Fibroblast of upper back skin (primary cell): Measurements from ENCODE around the gene LRRC2.
"Not testable (repeated sequence)": the region's sequence is repeated elsewhere in the genome, so short reads cannot be mapped to it uniquely, and the experiment has no call there.

Source experiments
- DNase-seq: peaks from one replicate; pipeline ENCODE4 v3.0.0-alpha.2; 2013

LRRC2 gene

DNA sequence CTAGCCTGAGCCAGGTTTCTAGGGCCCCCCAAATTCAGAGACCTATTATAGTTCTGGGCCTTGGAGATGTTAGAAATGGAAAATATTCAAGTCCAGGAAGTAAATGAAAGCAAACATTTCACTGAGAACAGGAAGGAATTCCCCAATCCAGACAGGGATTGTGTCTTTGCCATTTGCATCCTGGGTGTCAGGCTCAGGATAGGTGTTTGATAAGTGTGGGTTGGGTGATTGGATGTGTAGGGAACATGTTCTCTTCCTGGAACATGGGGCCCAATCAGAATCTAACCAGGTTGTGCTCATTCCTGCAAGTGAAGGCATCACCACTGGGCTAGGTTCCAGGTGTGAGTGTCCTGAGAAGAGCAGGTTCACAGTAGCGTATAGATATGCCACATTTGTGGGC, 14.6 kb upstream of the LRRC2 start:
- no peak for DNase-seq

- no peak for DNase-seq
Observed at GRCh38 chr3:46579756-46580286, 13.7 kb upstream of the LRRC2 start.

GRCh38 chr3:46578973-46579755, 13.1 kb upstream of the LRRC2 start:
- DNase-seq = no peak

DNA sequence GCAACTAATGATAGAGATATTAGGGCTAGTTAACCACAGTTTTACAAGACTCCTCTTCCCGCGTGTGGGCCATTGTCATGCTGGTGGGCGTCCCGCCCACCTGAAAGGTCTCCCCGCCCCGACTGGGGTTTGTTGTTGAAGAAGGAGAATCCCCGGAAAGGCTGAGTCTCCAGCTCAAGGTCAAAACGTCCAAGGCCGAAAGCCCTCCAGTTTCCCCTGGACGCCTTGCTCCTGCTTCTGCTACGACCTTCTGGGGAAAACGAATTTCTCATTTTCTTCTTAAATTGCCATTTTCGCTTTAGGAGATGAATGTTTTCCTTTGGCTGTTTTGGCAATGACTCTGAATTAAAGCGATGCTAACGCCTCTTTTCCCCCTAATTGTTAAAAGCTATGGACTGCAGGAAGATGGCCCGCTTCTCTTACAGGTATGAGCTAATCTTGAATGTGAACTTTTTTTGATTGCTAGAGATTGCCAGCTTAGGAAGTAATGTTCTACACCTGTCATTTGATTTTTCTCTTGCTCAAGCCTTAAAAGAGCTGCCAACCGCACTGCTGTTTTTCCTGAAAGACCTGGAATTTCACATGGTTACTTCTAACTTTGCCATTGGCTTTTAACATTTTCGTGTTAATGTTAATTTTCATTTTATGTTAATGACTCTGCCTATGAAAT, 11.6 kb upstream of the LRRC2 start:
- DNase-seq = not testable (repeated sequence)

- DNase-seq = no peak
Observed at GRCh38 chr3:46576879-46577278, 10.8 kb upstream of the LRRC2 start.

DNA sequence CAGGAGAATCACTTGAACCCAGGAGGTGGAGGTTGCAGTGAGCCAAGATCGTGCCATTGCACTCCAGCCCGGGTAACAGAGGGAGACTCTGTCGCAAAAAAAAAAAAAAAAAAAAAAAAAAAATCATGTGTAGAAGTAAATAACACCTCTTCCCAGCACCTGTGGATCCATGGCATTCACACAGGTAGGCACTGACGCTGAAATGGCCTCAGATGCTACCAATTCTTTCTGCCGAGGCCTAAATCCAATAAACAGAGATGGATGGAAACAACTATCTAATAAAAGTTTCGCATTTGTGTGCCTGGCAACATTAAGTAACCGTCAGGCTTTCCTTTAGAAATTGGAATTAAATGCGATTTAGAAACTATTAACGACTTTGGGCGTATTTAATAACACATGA, 10.3 kb upstream of the LRRC2 start:
- DNase-seq = no peak

GRCh38 chr3:46575577-46576222, 9.6 kb upstream of the LRRC2 start:
- no peak for DNase-seq

GRCh38 chr3:46574881-46575576, 8.9 kb upstream of the LRRC2 start:
- no peak for DNase-seq

- DNase-seq = no peak
Observed at GRCh38 chr3:46574243-46574646, 8.1 kb upstream of the LRRC2 start.

GRCh38 chr3:46573701-46574100, 7.6 kb upstream of the LRRC2 start:
- no peak for DNase-seq

DNA sequence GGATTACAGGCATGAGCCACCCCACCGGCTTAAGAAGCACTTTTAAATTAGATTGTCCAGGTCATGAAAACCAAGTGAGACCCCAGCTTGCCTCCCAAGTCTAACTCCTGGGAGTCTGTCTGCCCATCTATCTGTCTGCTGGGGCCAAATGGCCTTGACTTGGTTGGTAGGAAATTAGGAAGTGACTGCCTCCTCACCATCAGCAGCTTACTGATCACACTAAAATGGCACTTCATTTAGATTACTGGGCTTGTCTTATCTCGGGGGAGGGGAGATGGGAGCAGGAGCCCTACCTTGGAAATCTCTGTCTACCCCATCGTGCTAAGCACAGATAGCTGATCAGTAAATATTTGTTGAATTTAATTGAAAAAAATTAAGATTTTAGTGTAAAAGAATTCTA, 5.6 kb upstream of the LRRC2 start:
- no peak for DNase-seq

- no peak for DNase-seq
Observed at GRCh38 chr3:46565607-46566039, 479 bp downstream of the LRRC2 start.

DNA sequence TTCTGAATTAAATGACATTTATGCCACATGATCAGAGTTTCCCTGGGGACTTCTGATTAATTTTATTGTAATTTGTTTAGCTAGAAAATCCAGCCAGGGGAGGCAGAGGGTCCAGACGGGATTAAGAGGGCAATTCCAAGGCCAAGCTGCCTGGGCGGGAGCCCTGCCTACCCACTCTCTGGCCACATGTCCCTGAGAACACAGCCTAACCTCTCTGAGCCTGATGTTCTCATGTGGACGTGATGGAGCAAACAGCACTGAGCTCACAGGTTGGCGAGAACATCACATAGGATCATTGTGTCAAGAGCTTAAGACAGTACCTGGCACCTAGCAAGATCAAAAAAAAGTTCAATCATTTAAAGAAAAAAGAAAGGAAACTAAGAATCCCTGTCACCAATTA, 1.0 kb downstream of the LRRC2 start:
- DNase-seq = no peak

DNA sequence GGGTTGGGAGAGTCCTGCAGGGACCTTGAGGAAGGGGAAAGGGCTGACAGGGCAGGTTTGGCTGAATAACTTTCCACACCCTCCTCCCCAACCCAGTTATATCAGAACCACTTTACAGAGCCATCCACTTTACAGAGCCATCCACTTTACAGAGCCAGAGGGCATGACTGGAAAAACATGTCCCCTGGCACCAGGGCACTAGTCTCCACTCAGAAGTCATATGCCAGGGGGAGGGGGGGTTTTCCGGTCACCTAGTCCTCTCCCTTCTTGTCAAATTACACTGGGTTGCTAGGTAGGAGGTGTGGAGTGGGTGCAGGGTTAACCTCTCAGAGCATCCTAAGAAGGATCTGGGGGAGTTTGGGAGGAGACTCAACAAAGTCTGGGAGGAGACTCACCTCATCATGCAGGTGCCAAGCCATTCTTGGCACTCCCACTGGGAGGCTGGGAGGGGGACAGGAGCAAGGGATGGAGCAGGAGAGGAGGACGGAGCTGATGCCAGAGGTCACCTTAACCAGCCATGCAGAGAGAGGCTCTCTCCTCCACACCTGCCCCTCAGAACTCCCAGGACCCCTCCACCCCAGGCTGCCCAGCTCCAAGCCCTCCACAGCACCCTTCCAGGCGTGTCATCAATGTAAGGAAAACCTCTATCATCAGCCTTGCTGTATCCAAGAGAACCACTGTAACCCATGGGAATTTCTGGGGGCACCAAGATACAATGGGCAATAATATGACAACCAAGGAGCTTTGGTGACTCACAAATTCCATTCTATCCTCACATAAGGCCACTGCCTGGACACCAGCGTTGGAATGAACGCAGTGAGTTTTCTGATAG, 1.7 kb downstream of the LRRC2 start:
- no peak for DNase-seq

- DNase-seq = peak; percentile 19
Observed at GRCh38 chr3:46561951-46562350, 4.2 kb downstream of the LRRC2 start.

GRCh38 chr3:46561511-46561910, 4.6 kb downstream of the LRRC2 start:
- DNase-seq = no peak

- no peak for DNase-seq
Observed at GRCh38 chr3:46559091-46559704, 6.9 kb downstream of the LRRC2 start.

- peak; percentile 85 for DNase-seq
Observed at GRCh38 chr3:46558184-46559043, 7.7 kb downstream of the LRRC2 start.

- no peak for DNase-seq
Observed at GRCh38 chr3:46557814-46558183, 8.3 kb downstream of the LRRC2 start.

DNA sequence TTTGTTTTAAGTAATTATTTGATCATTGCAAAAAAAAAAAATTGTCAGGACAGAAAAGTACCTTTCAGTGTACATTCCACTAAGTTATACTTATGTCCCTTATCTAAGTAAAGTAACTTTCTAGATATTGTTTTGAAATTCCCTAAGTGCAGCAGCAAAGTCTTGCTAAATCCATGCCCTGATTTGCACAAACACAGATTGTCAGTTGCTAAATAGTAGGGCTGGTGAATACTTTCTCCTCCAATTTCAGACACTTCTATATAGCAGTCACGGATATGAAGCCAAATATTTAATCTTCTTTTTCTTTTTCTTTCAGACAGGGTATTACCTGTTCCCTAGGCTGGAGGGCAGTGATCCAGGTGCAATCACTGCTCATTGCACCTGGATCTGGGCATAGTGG, 12.9 kb downstream of the LRRC2 start:
- no peak for DNase-seq

- no peak for DNase-seq
Observed at GRCh38 chr3:46552538-46552937, 13.6 kb downstream of the LRRC2 start.
